Measurements from ENCODE around the gene MMP17.

DNA sequence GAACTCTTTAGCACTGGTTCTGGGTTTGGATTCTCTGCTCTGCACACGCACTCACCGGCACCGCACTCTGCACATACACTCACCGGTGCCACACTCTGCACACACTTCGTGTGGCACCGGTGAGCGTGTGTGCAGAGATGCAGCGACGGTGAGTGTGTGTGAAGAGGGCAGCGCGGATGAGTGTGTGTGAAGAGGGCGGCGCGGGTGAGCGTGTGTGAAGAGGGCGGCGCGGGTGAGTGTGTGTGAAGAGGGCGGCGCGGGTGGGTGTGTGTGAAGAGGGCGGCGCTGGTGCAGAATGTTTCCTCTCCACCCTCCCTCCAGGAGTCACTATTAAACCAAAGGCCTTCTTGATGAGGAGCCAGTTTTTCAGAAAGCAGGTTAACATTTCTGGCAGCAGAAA is 49.2 kb upstream of the MMP17 start:
- TF ChIP-seq, protein P1, sequence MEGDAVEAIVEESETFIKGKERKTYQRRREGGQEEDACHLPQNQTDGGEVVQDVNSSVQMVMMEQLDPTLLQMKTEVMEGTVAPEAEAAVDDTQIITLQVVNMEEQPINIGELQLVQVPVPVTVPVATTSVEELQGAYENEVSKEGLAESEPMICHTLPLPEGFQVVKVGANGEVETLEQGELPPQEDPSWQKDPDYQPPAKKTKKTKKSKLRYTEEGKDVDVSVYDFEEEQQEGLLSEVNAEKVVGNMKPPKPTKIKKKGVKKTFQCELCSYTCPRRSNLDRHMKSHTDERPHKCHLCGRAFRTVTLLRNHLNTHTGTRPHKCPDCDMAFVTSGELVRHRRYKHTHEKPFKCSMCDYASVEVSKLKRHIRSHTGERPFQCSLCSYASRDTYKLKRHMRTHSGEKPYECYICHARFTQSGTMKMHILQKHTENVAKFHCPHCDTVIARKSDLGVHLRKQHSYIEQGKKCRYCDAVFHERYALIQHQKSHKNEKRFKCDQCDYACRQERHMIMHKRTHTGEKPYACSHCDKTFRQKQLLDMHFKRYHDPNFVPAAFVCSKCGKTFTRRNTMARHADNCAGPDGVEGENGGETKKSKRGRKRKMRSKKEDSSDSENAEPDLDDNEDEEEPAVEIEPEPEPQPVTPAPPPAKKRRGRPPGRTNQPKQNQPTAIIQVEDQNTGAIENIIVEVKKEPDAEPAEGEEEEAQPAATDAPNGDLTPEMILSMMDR (IDR thresholded peaks at IDR 0.05; ENCODE audit: low read depth, low read length) = no peak
- TF ChIP-seq, protein P2, sequence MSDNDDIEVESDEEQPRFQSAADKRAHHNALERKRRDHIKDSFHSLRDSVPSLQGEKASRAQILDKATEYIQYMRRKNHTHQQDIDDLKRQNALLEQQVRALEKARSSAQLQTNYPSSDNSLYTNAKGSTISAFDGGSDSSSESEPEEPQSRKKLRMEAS (IDR thresholded peaks at IDR 0.05; ENCODE audit: low read depth, low read length) = no peak
- no peak for TF ChIP-seq POLR2A (IDR thresholded peaks at IDR 0.05; ENCODE audit: extremely low read depth, insufficient read length)

Measured in NB4 (cell line).